Loucy (cell line): ENCODE data around the gene ZSWIM6.

ENCODE experiments used
- EZH2phosphoT487 ChIP-seq: fragments of 200-600 bp; IDR thresholded peaks from 2 replicates; pipeline ENCODE4 v1.6.1; 2018; ENCODE audit warnings: antibody characterized with exemption, mild to moderate bottlenecking, moderate library complexity, borderline replicate concordance
- TF ChIP-seq, protein P1 (sequence below): fragments of 200-600 bp; sonication (generic); conservative IDR thresholded peaks from 2 replicates; pipeline ENCODE4 v1.5.1; 2014; ENCODE audit warnings: mild to moderate bottlenecking, antibody characterized with exemption, low read length

- TF ChIP-seq, protein P1, sequence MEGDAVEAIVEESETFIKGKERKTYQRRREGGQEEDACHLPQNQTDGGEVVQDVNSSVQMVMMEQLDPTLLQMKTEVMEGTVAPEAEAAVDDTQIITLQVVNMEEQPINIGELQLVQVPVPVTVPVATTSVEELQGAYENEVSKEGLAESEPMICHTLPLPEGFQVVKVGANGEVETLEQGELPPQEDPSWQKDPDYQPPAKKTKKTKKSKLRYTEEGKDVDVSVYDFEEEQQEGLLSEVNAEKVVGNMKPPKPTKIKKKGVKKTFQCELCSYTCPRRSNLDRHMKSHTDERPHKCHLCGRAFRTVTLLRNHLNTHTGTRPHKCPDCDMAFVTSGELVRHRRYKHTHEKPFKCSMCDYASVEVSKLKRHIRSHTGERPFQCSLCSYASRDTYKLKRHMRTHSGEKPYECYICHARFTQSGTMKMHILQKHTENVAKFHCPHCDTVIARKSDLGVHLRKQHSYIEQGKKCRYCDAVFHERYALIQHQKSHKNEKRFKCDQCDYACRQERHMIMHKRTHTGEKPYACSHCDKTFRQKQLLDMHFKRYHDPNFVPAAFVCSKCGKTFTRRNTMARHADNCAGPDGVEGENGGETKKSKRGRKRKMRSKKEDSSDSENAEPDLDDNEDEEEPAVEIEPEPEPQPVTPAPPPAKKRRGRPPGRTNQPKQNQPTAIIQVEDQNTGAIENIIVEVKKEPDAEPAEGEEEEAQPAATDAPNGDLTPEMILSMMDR: no peak
- TF ChIP-seq EZH2phosphoT487: no peak
Observed at GRCh38 chr5:61504143-61504770, 172.2 kb downstream of the ZSWIM6 start.
